Left ventricle myocardium inferior (tissue), 1 donor: ENCODE measurements around the gene NALCN. TPM values are rescaled to one million over a fixed set of nuclear protein-coding genes. Genes with fewer than 3 reads are reported as not detected.

Experiments used
- DNase-seq: peaks from one replicate; pipeline ENCODE4 v3.0.0-alpha.2; 2020
- H3K27ac ChIP-seq: fragments of 200-600 bp; replicated peaks from 2 replicates; pipeline ENCODE4 v1.8.0; 2021
- H3K27me3 ChIP-seq: fragments of 200-600 bp; 2 replicates; pipeline ENCODE4 v1.8.0; 2021; ENCODE audit warnings: low read depth
- H3K36me3 ChIP-seq: fragments of 200-600 bp; 2 replicates; pipeline ENCODE4 v1.8.0; 2021
- H3K4me1 ChIP-seq: fragments of 200-600 bp; 2 replicates; pipeline ENCODE4 v1.8.0; 2021
- H3K4me3 ChIP-seq: fragments of 200-600 bp; 2 replicates; pipeline ENCODE4 v1.8.0; 2021; ENCODE audit warnings: mild to moderate bottlenecking, moderate library complexity
- H3K9me3 ChIP-seq: fragments of 200-600 bp; replicated peaks from 2 replicates; pipeline ENCODE4 v1.8.0; 2021
- intact Hi-C: fragments of 100-400 bp; cut with micrococcal nuclease; formaldehyde crosslinking; loops from one replicate; pipeline ENCODE4 v1.11.0; 2022
- total RNA-seq: library from RNA; stranded (reverse); fragmentation: NEBNext Ultra II Directional; extraction: Animal tissue kit (Norgen Biotek cat#: 25700); gene quantifications from one replicate; pipeline ENCODE4 v1.2.1, GENCODE V29; 2021
- TF ChIP-seq, protein P1 (sequence below): fragments of 200-600 bp; IDR thresholded peaks from 2 replicates; pipeline ENCODE4 v1.8.0; 2021; ENCODE audit warnings: antibody characterized with exemption, mild to moderate bottlenecking, borderline replicate concordance
- donor health status: DM: no; HTN: yes; CAD: no; lungs with severe emphysema.

NALCN gene
- total RNA-seq, 1 donor from 2014 or later = 8.3 TPM

DNA sequence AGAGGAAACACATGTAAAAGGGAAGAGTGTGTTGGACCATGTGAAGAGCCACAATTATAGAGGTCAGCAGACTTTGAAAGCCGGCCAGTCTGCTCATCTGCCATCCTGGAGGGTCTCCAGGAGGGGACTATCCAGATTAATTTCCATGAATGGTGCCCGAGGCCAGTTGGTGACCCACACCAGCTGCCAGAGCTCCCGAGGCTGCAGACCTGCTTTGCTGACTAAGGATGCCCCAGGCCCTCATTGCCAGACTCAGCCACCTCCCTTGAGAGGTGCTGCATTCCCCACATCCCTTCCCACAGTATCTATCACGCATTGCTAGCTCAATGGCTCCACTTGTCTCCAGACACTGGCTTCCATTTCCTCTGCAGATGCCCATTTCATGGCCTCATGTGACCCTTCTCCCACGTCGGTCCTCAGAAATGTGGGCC, 110.3 kb downstream of the NALCN start:
- H3K27me3 ChIP-seq = no peaks in the 10 kb centered on the region
- no peaks in the 10 kb centered on the region for H3K36me3 ChIP-seq
- H3K9me3 ChIP-seq = no peaks in the 10 kb centered on the region
- H3K4me3 ChIP-seq = no peak overlapping the region
- no peak overlapping the region for H3K27ac ChIP-seq
- intact Hi-C loops = no loop called here
- DNase-seq = no peak
- TF ChIP-seq, protein P1, sequence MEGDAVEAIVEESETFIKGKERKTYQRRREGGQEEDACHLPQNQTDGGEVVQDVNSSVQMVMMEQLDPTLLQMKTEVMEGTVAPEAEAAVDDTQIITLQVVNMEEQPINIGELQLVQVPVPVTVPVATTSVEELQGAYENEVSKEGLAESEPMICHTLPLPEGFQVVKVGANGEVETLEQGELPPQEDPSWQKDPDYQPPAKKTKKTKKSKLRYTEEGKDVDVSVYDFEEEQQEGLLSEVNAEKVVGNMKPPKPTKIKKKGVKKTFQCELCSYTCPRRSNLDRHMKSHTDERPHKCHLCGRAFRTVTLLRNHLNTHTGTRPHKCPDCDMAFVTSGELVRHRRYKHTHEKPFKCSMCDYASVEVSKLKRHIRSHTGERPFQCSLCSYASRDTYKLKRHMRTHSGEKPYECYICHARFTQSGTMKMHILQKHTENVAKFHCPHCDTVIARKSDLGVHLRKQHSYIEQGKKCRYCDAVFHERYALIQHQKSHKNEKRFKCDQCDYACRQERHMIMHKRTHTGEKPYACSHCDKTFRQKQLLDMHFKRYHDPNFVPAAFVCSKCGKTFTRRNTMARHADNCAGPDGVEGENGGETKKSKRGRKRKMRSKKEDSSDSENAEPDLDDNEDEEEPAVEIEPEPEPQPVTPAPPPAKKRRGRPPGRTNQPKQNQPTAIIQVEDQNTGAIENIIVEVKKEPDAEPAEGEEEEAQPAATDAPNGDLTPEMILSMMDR = no peak
- H3K4me1 ChIP-seq = no peaks in the 10 kb centered on the region

DNA sequence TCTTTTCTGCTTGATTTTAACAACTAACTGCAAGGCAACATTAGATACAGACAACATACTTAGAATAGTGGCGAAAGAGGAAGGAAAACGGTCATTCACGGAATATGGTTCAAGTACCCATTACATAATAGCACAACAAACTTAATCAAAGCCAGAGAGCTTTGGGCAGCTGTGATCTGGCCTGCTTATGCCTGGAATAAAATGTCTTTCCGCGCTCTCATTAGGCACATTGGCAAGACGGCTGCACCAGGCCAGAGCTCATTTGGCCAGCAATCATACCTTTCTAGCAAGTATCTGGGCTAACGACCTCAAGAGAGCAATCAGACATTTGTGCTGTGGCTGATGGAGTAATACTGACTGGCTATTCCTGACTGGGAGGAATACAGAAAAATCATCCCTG, 112.8 kb downstream of the NALCN start:
- Histone ChIP-seq H3K9me3 (no peaks in the 10 kb centered on the region), H3K36me3 (no peaks in the 10 kb centered on the region), H3K4me3 (no peak overlapping the region), H3K27me3 (no peaks in the 10 kb centered on the region), H3K4me1 (no peaks in the 10 kb centered on the region), H3K27ac (no peak overlapping the region)
- intact Hi-C loops = no loop called here
- TF ChIP-seq, protein P1 = no peak
- no peak for DNase-seq

DNA sequence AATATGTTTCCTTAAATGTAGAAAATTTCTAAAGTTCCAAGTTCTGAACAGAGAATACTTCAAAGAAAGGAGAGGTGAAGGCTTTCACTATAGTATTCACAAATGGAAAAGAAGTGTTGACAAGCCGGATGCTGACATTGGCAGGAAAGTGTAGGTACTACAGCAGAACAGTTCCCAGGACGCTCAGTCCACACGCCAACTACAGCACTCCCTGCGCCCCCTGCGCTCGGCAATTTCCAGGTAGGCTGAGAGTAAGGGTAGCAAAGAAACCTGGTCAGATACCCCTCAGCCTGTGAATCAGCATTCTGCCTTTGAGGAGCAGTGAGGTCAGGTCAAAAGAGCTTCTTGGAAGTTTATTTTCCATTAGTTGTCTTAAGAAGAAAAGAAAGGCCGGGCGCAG, 115.3 kb downstream of the NALCN start:
- no peak overlapping the region for H3K27ac ChIP-seq
- intact Hi-C loops = no loop called here
- TF ChIP-seq, protein P1 = no peak
- H3K4me3 ChIP-seq = no peak overlapping the region
- no peaks in the 10 kb centered on the region for H3K4me1 ChIP-seq
- H3K36me3 ChIP-seq = no peaks in the 10 kb centered on the region
- H3K27me3 ChIP-seq = no peaks in the 10 kb centered on the region
- no peak for DNase-seq
- no peaks in the 10 kb centered on the region for H3K9me3 ChIP-seq

DNA sequence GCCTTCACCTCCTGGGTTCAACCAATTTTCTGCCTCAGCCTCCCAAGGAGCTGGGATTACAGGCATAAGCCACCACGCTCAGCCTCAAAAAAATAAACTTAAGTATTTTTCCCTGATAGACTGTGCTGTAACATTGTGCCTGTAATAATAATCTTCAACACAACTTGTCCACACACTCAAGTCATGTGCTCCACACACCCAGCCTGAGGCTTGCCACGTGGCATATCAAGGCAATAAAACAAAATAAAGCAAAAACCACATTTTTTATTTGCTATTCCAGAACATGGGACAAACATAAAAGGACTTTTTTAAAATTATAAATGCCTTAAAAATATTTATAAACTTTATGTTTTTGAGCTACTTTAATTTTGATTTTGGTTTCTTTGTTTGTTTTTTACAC, 115.8 kb downstream of the NALCN start:
- intact Hi-C loops = no loop called here
- TF ChIP-seq, protein P1 = no peak
- Histone ChIP-seq H3K4me3 (no peak overlapping the region), H3K27me3 (no peaks in the 10 kb centered on the region), H3K9me3 (no peaks in the 10 kb centered on the region), H3K36me3 (no peaks in the 10 kb centered on the region), H3K27ac (no peak overlapping the region), H3K4me1 (no peaks in the 10 kb centered on the region)
- DNase-seq = no peak

DNA sequence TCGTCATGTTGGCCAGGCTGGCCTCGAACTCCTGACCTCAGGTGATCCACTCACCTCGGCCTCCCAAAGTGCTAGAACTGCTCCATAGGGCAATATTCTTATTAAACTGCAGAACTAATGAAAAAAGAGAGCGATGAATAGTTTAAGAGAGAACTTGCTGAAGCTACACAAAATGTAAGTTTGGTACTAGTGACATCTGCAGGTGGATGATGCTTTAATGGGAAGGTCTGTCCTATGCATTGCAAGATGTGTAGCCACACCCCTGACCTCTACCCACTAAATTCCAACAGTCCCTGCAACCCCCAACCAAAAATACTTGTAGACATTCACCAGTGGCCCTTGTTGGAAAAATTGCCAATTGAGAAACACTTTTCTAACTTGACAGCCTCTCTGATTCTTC, 117.8 kb downstream of the NALCN start:
- intact Hi-C loops = no loop called here
- Histone ChIP-seq H3K27ac (no peak overlapping the region), H3K36me3 (no peaks in the 10 kb centered on the region), H3K27me3 (no peaks in the 10 kb centered on the region), H3K4me3 (no peak overlapping the region), H3K4me1 (no peaks in the 10 kb centered on the region), H3K9me3 (no peaks in the 10 kb centered on the region)
- DNase-seq = no peak
- TF ChIP-seq, protein P1 = no peak

DNA sequence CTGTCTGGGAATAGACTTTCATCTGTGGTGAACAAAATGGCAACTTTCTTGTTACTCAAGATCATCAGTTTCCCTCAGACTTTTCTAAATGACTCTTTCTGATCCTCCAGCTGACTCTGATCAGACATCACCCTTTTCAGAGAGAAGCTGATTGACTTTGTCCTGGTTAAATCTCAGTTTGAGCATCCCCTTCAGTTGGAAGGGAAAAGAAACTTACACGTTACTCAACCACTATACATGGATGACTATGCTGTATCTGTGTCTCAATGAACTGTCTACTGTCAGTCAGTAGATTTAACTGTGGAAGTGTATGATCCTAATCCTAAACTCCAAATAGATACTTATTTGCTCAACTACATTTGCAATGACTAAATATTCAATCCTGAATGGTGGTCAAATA, 118.5 kb downstream of the NALCN start:
- no peak overlapping the region for H3K27ac ChIP-seq
- no peaks in the 10 kb centered on the region for H3K36me3 ChIP-seq
- H3K27me3 ChIP-seq = no peaks in the 10 kb centered on the region
- no peak for DNase-seq
- no peaks in the 10 kb centered on the region for H3K4me1 ChIP-seq
- H3K4me3 ChIP-seq = no peak overlapping the region
- no peaks in the 10 kb centered on the region for H3K9me3 ChIP-seq
- TF ChIP-seq, protein P1 = no peak
- intact Hi-C loops = no loop called here
